Measurements from ENCODE around the gene FARP1. TPM values are rescaled to one million over a fixed set of nuclear protein-coding genes. Genes with fewer than 3 reads are reported as not detected.

The FARP1 gene
- total and polyA plus RNA-seq, 10 of the 15 experiments (the other 5 are each of a cell fraction or from before 2014, with no cell fraction given), result 0.17 to 6.9 (median 0.68) TPM

DNA sequence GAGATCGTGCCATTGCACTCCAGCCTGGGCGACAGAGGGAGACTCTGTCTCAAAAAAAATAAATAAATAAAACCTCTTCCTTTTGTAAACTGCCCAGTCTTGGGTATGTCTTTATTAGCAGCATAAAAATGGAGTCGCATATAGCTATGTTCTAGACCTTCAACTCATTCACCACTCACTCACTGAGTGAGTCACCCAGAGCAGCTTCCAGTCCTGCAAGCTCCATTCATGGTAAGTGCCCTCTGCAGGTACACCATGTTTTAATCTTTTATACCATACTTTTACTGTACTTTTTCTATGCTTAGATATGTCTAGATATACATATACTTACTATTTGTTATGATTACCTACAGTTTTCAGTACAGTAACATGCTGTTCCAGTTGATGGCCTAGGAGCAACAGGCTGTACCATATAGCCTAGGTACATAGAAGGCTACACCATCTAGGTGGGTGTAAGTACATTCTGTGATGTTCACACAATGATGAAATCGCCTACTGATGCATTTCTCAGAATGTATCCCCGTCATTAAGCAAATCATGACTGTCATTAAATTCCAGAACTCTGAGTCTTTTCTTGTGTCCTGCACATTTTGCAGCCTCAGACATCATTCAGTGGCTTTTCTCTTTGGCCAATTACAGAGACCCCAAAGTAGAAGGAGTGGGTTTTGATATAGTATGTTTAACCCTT is 13.7 kb upstream of the FARP1 start (continued):
- TF ChIP-seq, protein P1, sequence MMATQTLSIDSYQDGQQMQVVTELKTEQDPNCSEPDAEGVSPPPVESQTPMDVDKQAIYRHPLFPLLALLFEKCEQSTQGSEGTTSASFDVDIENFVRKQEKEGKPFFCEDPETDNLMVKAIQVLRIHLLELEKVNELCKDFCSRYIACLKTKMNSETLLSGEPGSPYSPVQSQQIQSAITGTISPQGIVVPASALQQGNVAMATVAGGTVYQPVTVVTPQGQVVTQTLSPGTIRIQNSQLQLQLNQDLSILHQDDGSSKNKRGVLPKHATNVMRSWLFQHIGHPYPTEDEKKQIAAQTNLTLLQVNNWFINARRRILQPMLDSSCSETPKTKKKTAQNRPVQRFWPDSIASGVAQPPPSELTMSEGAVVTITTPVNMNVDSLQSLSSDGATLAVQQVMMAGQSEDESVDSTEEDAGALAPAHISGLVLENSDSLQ (IDR thresholded peaks at IDR 0.05), result no peak
- TF ChIP-seq CHD1 (IDR thresholded peaks at IDR 0.05; ENCODE audit: low read depth, low read length) (no peak), BRCA1 (IDR thresholded peaks at IDR 0.05; ENCODE audit: low read depth, low read length) (no peak)

DNA sequence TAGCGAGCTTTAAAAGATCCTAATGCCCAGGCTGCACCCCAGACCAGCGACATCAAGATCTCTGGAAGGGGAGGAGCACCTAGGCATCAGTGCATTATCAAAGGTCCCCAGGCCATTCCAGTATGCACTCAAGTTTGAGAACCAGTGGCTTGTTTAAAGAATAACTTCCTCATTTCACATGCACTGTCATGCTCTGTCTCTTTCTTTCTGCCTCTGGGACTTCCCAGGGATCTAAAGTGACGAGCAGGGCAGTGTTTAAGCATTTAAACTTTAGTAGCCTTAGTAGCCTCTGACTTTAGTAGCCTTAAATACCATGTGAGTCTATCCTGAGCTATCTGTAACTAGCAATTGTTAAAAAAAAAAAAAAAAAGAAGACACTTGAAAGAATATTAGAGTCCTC is 8.9 kb upstream of the FARP1 start:
- ChIA-PET POLR2A (interaction anchor here (0.6 to 1.2 kb wide), 2 partner anchors 8 to 12 kb away, joined by 3 read pairs; no protein-coding TSS in a partner anchor), SMC1A (ENCODE audit: uncharacterized antibody, unreplicated experiment) (interaction anchor here (0.8 to 1.5 kb wide), 6 partner anchors 8 to 220 kb away, joined by 3 to 5 read pairs (median 3); no protein-coding TSS in a partner anchor), CTCF (interaction anchor here (0.8 to 1.3 kb wide), 3 partner anchors 12 to 146 kb away, joined by 3 to 4 read pairs (median 4); no protein-coding TSS in a partner anchor), RAD21 (ENCODE audit: unreplicated experiment) (interaction anchor here (1.0 to 1.2 kb wide), 2 partner anchors 8 to 100 kb away, joined by 4 read pairs; no protein-coding TSS in a partner anchor)
- no TSS peak for BruUV-seq (replicated peaks)
- WGBS (ENCODE audit: insufficient coverage, insufficient replicate concordance, low lambda C conversion rate, missing lambda C conversion rate), result 2% methylated on average over 3 of the region's 3 CpGs
- Histone ChIP-seq H3K27me3 (replicated peaks in 1 of 2; ENCODE audit: control insufficient read depth in 2 of 2, insufficient read depth in 2 of 2, low read length in 1 of 2) (peaks cover 0 to 4% of the 10 kb centered on the region in 2 experiments; a peak in 1 of 4 replicates), H3K4me3 (no peak overlapping the region), H4K20me1 (ENCODE audit: control insufficient read depth, insufficient read depth) (no peaks in the 10 kb centered on the region), H3K27ac (ENCODE audit: control insufficient read depth, insufficient read depth) (no peak overlapping the region), H3K4me2 (ENCODE audit: control insufficient read depth, insufficient read depth) (no peak overlapping the region), H2AFZ (ENCODE audit: control insufficient read depth, low read depth, low read length) (no peak overlapping the region), H3K79me2 (ENCODE audit: control insufficient read depth, insufficient read depth, low read length) (no peaks in the 10 kb centered on the region), H3K9ac (ENCODE audit: control insufficient read depth, insufficient read depth, low read length) (no peak overlapping the region), H3K36me3 (ENCODE audit: control insufficient read depth in 2 of 2, insufficient read depth in 2 of 2, low read length in 1 of 2) (no peaks in the 10 kb centered on the region), H3K4me1 (ENCODE audit: control insufficient read depth, insufficient read depth, low read length) (no peaks in the 10 kb centered on the region), H3K9me3 (replicated peaks; ENCODE audit: control insufficient read depth, insufficient read depth, low read length) (no peaks in the 10 kb centered on the region; the same call in 2 of the 3 replicates)
- ATAC-seq, result peak; percentile 99
- in situ Hi-C loops (cut with MboI), result no loop called here
- peak; percentile 54 for DNase-seq (ENCODE audit: low read depth, low spot score)
- FAIRE-seq, result peak; percentile 83
- intact Hi-C loops (cut with micrococcal nuclease; ENCODE audit: unreplicated experiment), result no loop called here
- TF ChIP-seq SMC3 (IDR thresholded peaks at IDR 0.05; ENCODE audit: borderline replicate concordance, low read length) (no peak), NR2F1 (conservative IDR thresholded peaks at IDR 0.05) (0 out of 2 replicates have a peak, but pooled peaks have one; percentile 16), POLR2AphosphoS2 (IDR thresholded peaks at IDR 0.05; ENCODE audit: low read depth, low read length) (no peak), MEF2B (IDR thresholded peaks at IDR 0.05; ENCODE audit: partially characterized antibody, poor library complexity, severe bottlenecking) (peak; percentile 43), RBBP5 (conservative IDR thresholded peaks at IDR 0.05) (no peak), EGR1 (IDR thresholded peaks at IDR 0.05; ENCODE audit: borderline replicate concordance in 1 of 2, low read depth in 2 of 2, low read length in 2 of 2) (no peak), TCF7 (IDR thresholded peaks at IDR 0.05; ENCODE audit: borderline replicate concordance) (no peak), ZNF24 (IDR thresholded peaks at IDR 0.05) (0 out of 2 replicates have a peak, but pooled peaks have one; percentile 38), ATF7 (IDR thresholded peaks at IDR 0.05; ENCODE audit: low read depth) (0 out of 2 replicates have a peak, but pooled peaks have one; percentile 33), HDGF (IDR thresholded peaks at IDR 0.05) (no peak), IKZF2 (IDR thresholded peaks at IDR 0.05) (peak in 1 of 2 experiments; percentile 29; a peak in 2 of 4 replicates)
- TF ChIP-seq, protein P2, sequence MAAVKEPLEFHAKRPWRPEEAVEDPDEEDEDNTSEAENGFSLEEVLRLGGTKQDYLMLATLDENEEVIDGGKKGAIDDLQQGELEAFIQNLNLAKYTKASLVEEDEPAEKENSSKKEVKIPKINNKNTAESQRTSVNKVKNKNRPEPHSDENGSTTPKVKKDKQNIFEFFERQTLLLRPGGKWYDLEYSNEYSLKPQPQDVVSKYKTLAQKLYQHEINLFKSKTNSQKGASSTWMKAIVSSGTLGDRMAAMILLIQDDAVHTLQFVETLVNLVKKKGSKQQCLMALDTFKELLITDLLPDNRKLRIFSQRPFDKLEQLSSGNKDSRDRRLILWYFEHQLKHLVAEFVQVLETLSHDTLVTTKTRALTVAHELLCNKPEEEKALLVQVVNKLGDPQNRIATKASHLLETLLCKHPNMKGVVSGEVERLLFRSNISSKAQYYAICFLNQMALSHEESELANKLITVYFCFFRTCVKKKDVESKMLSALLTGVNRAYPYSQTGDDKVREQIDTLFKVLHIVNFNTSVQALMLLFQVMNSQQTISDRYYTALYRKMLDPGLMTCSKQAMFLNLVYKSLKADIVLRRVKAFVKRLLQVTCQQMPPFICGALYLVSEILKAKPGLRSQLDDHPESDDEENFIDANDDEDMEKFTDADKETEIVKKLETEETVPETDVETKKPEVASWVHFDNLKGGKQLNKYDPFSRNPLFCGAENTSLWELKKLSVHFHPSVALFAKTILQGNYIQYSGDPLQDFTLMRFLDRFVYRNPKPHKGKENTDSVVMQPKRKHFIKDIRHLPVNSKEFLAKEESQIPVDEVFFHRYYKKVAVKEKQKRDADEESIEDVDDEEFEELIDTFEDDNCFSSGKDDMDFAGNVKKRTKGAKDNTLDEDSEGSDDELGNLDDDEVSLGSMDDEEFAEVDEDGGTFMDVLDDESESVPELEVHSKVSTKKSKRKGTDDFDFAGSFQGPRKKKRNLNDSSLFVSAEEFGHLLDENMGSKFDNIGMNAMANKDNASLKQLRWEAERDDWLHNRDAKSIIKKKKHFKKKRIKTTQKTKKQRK (IDR thresholded peaks at IDR 0.05; ENCODE audit: low read depth, low read length), result no peak
